Astrocyte (in vitro differentiated cells and primary cell): ENCODE data around the gene PRKG1. TPM values are rescaled to one million over a fixed set of nuclear protein-coding genes. Genes with fewer than 3 reads are reported as not detected.

ENCODE experiments used
- DNase-seq: peaks from one replicate; pipeline ENCODE4 v3.0.0-alpha.2; 2010; ENCODE audit warnings: low read depth
- FAIRE-seq: peaks from 2 replicates; lab custom pipeline; 2011; peaks lifted over from hg19 to GRCh38; lab: Jason Lieb, UNC
- H2AFZ ChIP-seq: 2 replicates; pipeline ENCODE4 v1.6.0; 2012; ENCODE audit warnings: low read depth, low read length, inconsistent platforms
- H3K27ac ChIP-seq: 2 replicates; pipeline ENCODE4 v1.5.1; 2011; ENCODE audit warnings: low read depth, low read length, inconsistent platforms
- H3K27me3 ChIP-seq: 2 replicates; pipeline ENCODE4 v1.6.0; 2011; ENCODE audit warnings: low read length, inconsistent platforms; ENCODE audit not compliant: insufficient read depth
- H3K36me3 ChIP-seq: 2 replicates; pipeline ENCODE4 v1.5.1; 2011; ENCODE audit warnings: low read length, inconsistent platforms; ENCODE audit not compliant: insufficient read depth
- H3K4me1 ChIP-seq: 2 replicates; pipeline ENCODE4 v1.5.1; 2011; ENCODE audit warnings: low read length, inconsistent platforms; ENCODE audit not compliant: insufficient read depth
- H3K4me2 ChIP-seq: 2 replicates; pipeline ENCODE4 v1.6.0; 2012; ENCODE audit warnings: low read length, inconsistent platforms
- H3K4me3 ChIP-seq: 2 replicates; pipeline ENCODE4 v1.5.1; 2011; ENCODE audit warnings: low read depth, mild to moderate bottlenecking, low read length, inconsistent platforms; ENCODE audit not compliant: insufficient read depth
- H3K79me2 ChIP-seq: 2 replicates; pipeline ENCODE4 v1.6.0; 2012; ENCODE audit warnings: mild to moderate bottlenecking, low read length, inconsistent platforms; ENCODE audit not compliant: insufficient read depth
- H3K9ac ChIP-seq: 2 replicates; pipeline ENCODE4 v1.6.0; 2012; ENCODE audit warnings: mild to moderate bottlenecking, low read length, inconsistent platforms
- H3K9me3 ChIP-seq: 2 replicates; pipeline ENCODE4 v1.5.1; 2012; ENCODE audit warnings: low read depth, mild to moderate bottlenecking, low read length, inconsistent platforms; ENCODE audit not compliant: insufficient read depth
- H4K20me1 ChIP-seq: 2 replicates; pipeline ENCODE4 v1.6.0; 2012; ENCODE audit warnings: low read length, inconsistent platforms; ENCODE audit not compliant: insufficient read depth
- H3K27ac Mint-ChIP-seq: one replicate; pipeline ENCODE4 v1.8.0; 2021; ENCODE audit warnings: mild to moderate bottlenecking, mixed read lengths; ENCODE audit not compliant: unreplicated experiment
- H3K27me3 Mint-ChIP-seq: one replicate; pipeline ENCODE4 v1.8.0; 2021; ENCODE audit warnings: low read depth, mixed read lengths; ENCODE audit not compliant: unreplicated experiment
- H3K36me3 Mint-ChIP-seq: one replicate; pipeline ENCODE4 v1.8.0; 2021; ENCODE audit warnings: low read depth, mixed read lengths; ENCODE audit not compliant: unreplicated experiment
- H3K4me1 Mint-ChIP-seq: one replicate; pipeline ENCODE4 v1.8.0; 2021; ENCODE audit warnings: low read depth, mixed read lengths; ENCODE audit not compliant: unreplicated experiment
- H3K4me3 Mint-ChIP-seq: one replicate; pipeline ENCODE4 v1.8.0; 2021; ENCODE audit warnings: mild to moderate bottlenecking, moderate library complexity, mixed read lengths; ENCODE audit not compliant: unreplicated experiment
- H3K9me3 Mint-ChIP-seq: one replicate; pipeline ENCODE4 v1.8.0; 2021; ENCODE audit warnings: mild to moderate bottlenecking, mixed read lengths; ENCODE audit not compliant: unreplicated experiment
- CTCF ChIP-seq: IDR thresholded peaks from 2 replicates; pipeline ENCODE4 v1.5.1; 2011; ENCODE audit warnings: low read depth, mild to moderate bottlenecking, inconsistent platforms, low read length, moderate library complexity; ENCODE audit not compliant: insufficient read depth
- EZH2 ChIP-seq: IDR thresholded peaks from 2 replicates; pipeline ENCODE4 v1.6.1; 2012; ENCODE audit warnings: mild to moderate bottlenecking, low read length, inconsistent platforms; ENCODE audit not compliant: insufficient read depth
- total RNA-seq: library from RNA; stranded (reverse); gene quantifications from 2 replicates; pipeline ENCODE4 v1.2.1, GENCODE V29; 2021

PRKG1 gene
- total RNA-seq, 1 donor from 2014 or later, result 3.1 TPM

GRCh38 chr10:51321980-51322379 is 247.7 kb downstream of the PRKG1 start:
- no peak overlapping the region for H3K27ac ChIP-seq

GRCh38 chr10:51325649-51326048 is 251.4 kb downstream of the PRKG1 start:
- H3K4me1 ChIP-seq, result no peaks in the 10 kb centered on the region
- no peaks in the 10 kb centered on the region for H3K79me2 ChIP-seq
- no peaks in the 10 kb centered on the region for H3K27me3 Mint-ChIP-seq
- no peak overlapping the region for H3K4me3 Mint-ChIP-seq
- DNase-seq (no peak), FAIRE-seq (no peak)
- H3K9me3 ChIP-seq, result no peaks in the 10 kb centered on the region
- H4K20me1 ChIP-seq, result no peaks in the 10 kb centered on the region
- no peak overlapping the region for H3K27ac ChIP-seq
- no peaks in the 10 kb centered on the region for H3K36me3 ChIP-seq
- H3K9ac ChIP-seq, result no peak overlapping the region
- no peak overlapping the region for H3K4me2 ChIP-seq
- H2AFZ ChIP-seq, result no peak overlapping the region
- H3K4me3 ChIP-seq, result no peak overlapping the region
- no peaks in the 10 kb centered on the region for H3K36me3 Mint-ChIP-seq
- no peak overlapping the region for H3K27ac Mint-ChIP-seq
- no peaks in the 10 kb centered on the region for H3K9me3 Mint-ChIP-seq
- H3K27me3 ChIP-seq, result no peaks in the 10 kb centered on the region
- TF ChIP-seq CTCF, result no peak
- no peak for TF ChIP-seq EZH2
- H3K4me1 Mint-ChIP-seq, result peaks cover 4% of the 10 kb centered on the region

More at GRCh38 chr10:51321980-51322379, 247.7 kb downstream of the PRKG1 start:
- no peaks in the 10 kb centered on the region for H3K36me3 Mint-ChIP-seq
- Histone ChIP-seq H4K20me1 (no peaks in the 10 kb centered on the region), H3K9ac (no peak overlapping the region), H3K4me1 (no peaks in the 10 kb centered on the region), H3K27me3 (no peaks in the 10 kb centered on the region), H3K9me3 (no peaks in the 10 kb centered on the region), H3K79me2 (no peaks in the 10 kb centered on the region), H3K4me2 (no peak overlapping the region), H3K4me3 (no peak overlapping the region), H3K36me3 (no peaks in the 10 kb centered on the region), H2AFZ (no peak overlapping the region)
- no peak overlapping the region for H3K4me3 Mint-ChIP-seq
- H3K27ac Mint-ChIP-seq, result no peak overlapping the region
- DNase-seq (no peak), FAIRE-seq (no peak)
- TF ChIP-seq EZH2, result no peak
- TF ChIP-seq CTCF, result no peak
- no peaks in the 10 kb centered on the region for H3K9me3 Mint-ChIP-seq
- H3K27me3 Mint-ChIP-seq, result peaks cover 4% of the 10 kb centered on the region
- H3K4me1 Mint-ChIP-seq, result peaks cover 4% of the 10 kb centered on the region

GRCh38 chr10:51326174-51326573 is 251.9 kb downstream of the PRKG1 start:
- Histone ChIP-seq H3K36me3 (no peaks in the 10 kb centered on the region), H3K27ac (no peak overlapping the region), H3K9ac (no peak overlapping the region), H2AFZ (no peak overlapping the region), H3K79me2 (no peaks in the 10 kb centered on the region), H3K4me1 (no peaks in the 10 kb centered on the region), H4K20me1 (no peaks in the 10 kb centered on the region), H3K27me3 (no peaks in the 10 kb centered on the region), H3K4me2 (no peak overlapping the region), H3K9me3 (no peaks in the 10 kb centered on the region), H3K4me3 (no peak overlapping the region)
- DNase-seq (no peak), FAIRE-seq (no peak)
- Mint-ChIP-seq H3K4me3 (no peak overlapping the region), H3K9me3 (no peaks in the 10 kb centered on the region), H3K27ac (no peak overlapping the region), H3K36me3 (no peaks in the 10 kb centered on the region), H3K4me1 (peaks cover 4% of the 10 kb centered on the region), H3K27me3 (no peaks in the 10 kb centered on the region)
- no peak for TF ChIP-seq EZH2
- no peak for TF ChIP-seq CTCF
